ENCODE results near the gene DCP2.

Gene DCP2

DNA sequence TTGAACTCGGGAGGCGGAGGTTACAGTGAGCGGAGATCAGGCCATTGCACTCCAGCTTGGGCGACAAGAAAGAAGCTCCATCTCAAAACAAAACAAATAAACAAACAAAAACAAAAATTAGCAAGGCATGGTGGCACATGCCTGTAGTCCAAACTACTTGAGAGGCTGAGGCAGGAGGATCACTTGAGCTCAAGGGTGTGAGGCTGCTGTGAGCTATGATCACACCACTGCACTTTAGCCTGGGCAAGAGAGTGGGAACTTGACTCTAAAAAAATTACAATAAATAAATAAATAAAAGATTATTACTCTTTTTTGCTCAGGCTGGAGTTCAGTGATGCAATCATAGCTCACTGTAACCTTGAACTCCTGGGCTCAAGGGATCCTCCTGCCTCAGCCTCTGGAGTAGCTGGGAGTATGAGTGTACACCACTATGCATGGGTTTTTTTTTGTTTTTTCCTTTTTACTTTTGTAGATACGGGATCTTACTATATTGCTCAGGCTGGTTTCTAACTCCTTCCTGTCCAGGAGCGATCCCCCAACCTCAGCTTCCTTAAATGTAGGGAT is 9.0 kb upstream of the DCP2 start:
- no peak for DNase-seq

GRCh38 chr5:112968411-112969106 is 8.0 kb upstream of the DCP2 start:
- DNase-seq: no peak

DNA sequence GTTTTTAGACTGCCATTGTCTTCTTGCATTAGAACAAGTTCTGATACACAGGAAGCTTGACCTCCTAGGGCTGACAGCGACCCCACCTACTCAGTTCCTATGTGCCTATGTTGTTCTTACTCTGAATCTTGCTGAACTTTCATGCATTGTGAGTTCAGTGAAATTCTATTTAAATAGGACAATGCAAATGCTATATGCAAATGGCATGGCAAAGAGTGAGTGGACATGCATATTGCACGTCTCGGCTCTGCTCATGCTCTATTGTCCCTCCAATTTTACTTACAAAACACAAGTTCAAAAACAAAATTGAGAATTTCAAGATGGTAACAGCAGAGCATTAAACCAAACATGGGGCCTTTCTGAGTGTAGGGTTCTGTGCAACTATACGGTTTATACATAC is 5.3 kb upstream of the DCP2 start:
- no peak for DNase-seq

- DNase-seq: no peak
Measured at GRCh38 chr5:112973036-112973435, 3.6 kb upstream of the DCP2 start.

DNA sequence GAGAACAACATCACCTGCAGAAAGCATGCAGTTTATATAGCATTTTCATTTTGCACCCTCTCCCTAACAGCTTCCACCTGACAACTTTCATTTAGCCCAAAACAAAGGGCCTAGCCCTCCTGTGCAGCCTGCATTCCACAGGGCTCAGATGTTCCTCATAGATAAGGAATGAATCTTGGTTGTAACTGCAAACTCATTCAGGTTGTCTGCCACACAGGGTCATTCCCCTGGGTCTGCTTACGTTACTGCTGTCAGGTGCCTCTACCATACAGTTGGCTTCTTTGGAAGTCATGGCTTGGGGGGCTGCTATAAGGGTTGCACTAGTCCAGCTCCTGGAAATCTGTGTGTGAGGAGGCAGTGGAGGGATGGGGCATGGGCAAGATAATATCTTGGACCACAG is 2.7 kb upstream of the DCP2 start:
- DNase-seq: no peak

DNA sequence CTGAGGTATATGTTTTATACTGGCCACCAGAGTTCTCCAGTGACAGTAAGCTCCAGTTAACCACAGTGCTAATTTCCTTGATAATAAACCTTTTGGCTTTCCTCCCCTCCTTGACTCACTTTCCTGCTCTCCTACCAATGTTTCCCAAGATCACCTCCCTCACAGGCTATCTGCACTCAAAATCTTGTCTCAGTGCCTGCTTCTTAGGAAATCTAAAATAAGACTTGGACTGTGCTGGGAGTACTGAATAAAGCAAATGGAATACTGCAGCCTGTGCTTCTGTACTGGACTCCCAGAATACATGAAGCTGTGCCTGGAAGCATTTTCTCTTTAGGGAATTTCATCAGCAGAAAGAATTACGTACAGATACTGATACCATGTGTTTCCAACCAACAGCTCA is 1.7 kb upstream of the DCP2 start:
- no peak for DNase-seq

DNA sequence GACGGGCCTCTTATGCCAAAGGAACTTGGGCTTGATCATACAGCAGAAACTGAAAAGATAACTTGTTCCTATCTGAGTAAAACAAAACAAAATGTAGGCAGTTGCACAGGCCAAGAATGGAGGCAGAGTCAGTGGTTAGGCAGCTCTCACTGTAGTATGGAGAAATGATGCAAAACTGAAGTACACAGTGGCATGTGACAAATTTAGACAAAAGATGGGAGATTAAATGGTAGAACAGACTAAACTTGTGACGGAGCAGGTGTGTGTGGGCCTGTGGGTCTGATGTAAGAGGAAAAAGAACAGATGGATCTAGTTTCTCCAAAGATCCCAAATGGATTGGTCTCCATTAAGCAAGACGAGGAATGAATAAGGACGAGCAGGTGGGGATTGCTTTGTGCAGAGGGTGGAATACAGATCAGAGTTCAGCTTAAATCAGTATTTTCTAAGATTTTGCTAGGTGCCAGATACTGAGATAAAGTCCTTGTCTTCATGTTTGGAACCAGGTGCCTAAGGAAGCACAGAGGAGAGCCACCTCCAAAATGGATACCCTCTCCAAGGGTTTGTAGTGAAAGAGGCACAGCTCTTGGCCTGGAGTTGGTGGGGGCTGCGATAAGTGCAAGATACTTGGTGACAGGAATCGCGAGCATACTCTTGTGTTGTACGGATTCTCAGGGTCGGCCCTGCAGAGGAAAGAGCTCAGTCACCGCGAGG is 722 bp upstream of the DCP2 start:
- DNase-seq: no peak

DNA sequence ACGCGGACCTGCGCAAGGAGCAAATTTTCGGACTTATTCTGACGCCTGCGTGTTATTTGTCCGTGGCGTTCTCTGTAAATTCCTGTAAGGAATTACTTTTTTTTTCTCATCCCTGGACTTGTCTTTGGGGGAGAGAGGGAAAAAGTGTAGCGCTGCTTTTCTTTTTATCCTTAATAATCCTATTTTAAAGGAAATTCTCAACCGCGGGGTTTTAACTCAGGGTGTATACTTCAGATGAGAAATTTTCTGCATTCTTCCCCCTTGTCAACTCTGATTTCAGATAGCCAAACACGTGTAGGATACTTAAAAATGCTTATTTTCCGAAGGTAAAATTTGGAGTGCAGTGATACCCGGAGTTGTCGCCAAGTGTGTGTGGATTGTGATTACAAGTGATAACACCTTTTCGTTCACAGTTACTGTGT is 853 bp downstream of the DCP2 start:
- no peak for DNase-seq

- no peak for DNase-seq
Measured at GRCh38 chr5:112978836-112979235, 2.2 kb downstream of the DCP2 start.

DNA sequence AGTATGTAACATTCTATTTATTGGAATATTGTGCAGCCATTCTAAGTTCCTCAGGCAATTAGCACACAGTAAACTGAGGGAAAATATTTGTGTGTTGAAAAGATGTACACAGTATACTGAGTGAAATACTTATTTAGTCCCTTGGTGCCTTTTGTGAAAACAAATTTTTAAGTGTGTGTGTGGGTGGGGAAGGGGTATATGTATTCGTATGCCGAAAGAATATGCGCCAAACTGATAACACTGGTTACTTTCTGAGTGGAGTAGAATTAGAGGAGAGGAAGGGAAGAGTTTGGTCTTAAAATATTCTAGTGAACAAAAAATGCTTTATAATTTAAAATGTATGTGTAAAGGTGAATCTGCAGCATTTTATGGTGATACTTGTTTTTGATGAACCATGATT is 3.1 kb downstream of the DCP2 start:
- no peak for DNase-seq

DNA sequence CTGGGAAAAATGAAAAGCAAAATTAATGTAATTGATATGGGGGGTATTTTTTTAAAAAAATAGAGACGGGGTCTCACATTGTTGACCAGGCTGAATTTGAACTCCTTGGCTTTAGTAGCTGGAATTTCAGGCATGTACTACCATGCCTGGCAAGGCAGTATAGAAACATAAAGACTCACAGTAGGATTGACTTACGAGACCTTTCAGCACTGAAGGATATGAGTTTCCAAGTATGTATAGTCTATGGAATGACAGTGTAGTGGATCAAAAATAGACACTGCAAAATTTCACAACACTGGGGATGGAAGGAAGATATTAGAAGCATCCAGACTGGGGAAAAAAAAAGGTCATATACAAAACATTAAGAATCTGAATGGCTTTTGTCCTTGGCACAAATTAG is 6.8 kb downstream of the DCP2 start:
- DNase-seq: no peak

GRCh38 chr5:112986224-112986623 is 9.6 kb downstream of the DCP2 start:
- DNase-seq: no peak

DNA sequence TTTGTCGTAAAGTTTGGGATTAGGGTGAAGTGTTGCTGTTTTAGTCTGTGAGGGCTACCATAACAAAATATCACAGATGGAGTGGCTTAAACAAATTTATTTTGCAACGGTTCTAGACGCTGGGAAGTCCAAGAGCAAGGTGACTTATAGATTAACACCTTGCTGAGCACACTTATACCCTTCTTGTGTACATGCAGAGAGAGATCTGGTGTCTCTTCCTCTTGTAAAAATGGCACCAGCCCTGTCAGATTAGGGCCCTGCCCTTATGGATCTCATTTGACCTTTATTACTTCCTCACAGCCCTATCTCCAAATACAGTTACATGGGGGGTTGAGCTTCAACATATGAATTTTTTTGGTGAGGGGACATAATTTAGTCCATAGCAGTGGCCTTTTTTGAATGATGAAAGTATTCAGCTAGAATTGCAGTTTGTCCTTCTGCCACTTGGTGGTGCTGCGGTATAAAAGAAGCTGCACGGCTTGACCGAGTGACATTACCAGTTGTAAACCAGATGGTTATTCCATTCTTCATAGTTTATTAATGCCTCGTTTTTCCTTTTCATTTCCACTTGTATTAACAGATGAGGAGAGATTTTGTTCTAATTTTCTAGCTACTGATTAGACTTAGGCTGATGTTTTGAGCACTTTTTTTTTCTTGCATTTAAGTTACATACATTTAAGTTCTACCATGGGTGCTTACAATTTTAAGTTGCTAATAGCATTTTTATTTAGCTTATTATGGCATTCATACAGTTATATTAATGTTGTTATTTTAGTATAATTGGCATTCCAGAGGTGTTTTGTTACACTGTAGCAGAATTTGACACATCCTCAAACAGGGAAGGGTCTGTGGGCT is 19.4 kb downstream of the DCP2 start:
- peak; percentile 37 for DNase-seq

GRCh38 chr5:112996830-112997374 is 20.3 kb downstream of the DCP2 start:
- DNase-seq: no peak

DNA sequence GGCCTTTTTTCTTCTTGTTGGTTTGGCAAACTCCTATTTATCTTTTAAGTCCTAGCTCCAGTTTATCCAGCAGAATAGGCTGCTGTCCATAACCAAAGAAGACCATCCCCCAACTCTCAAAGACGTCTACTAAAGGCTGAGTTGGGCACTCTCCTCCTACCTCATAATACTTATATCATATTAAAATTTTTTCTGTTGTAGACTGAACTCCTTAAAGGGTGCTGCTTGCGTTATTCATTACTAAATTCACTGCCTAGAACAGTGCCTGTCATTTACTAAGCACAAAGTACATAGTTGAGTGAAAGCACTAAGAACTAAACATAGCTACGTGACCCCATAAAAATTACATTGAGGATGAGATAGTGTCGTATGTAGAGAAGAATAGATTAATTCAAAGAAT is 21.7 kb downstream of the DCP2 start:
- no peak for DNase-seq

DNA sequence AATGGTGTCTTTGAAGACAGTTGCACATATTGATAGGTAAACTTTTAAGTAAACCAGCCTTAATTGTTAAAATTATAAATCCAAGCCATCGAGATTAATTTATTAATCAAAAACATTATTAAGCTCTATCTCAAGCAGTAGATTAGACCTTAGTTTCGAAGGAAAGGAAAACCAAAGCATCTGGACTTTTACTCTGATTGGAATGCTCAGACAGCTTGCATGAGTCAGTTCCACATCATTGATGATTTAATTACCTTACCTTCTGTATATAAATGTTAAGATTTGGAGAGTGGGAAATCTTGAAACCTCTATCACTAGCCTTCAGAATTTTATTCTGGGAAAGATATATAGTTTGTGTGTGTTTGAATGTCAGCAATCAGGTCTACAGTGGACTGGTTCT is 23.9 kb downstream of the DCP2 start:
- no peak for DNase-seq

- no peak for DNase-seq
Measured at GRCh38 chr5:113002423-113002822, 25.8 kb downstream of the DCP2 start.

GRCh38 chr5:113003763-113004162 is 27.2 kb downstream of the DCP2 start:
- no peak for DNase-seq

DNA sequence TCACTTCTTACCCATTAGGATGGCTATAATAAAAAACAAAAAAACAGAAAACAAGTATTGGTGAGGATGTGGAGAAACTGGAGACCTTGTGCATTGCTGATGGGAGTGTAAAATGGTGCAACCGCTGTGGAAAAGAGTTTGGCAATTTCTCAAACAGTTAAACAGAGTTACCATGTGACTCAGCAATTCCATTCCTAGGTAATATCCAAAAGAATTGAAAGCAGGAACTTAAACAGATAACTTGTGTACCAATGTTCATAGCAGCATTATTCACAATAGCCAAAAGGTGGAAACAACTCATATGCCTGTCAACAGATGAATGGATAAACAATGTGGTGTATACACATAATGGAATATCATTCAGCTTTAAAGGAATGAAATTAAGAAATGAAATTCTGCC is 28.9 kb downstream of the DCP2 start:
- DNase-seq: no peak

GRCh38 chr5:113017881-113018635 is 41.5 kb downstream of the DCP2 start:
- DNase-seq: no peak

DNA sequence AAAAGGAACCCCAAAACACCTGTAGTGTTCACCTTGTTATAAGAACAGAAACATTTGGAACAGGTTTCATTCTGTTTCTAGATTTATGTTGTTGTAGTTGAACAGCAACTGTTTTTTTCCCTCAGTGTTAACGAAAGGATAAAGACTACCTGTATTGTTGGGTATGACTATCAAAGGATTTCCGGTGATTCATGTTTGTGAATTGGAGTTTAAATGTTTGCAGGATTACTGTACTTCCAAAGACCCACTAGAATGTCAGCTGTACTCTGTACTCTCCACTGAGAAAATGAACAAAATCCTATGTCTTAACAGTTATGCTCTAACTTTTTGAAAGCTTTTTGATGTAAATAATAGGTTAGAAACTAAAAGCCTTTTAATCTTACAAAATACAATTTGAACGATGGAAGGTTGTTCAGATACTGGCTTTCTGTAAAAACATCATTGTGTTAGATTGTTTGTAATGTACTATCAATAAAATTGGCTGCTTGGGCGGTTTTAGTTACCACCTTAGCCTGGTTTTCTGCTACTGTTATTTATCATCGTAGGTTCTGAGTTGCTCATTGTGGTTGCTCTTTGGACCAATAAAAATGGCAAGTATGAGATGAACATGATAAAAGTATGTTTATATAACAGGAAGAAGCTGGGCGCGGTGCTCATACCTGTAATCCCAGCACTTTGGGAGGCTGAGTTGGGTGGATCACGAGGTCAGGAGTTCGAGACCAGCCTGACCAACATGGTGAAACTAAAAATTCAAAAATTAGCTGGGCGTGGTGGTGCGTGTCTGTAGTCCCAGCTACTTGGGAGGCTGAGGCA is 44.1 kb downstream of the DCP2 start:
- no peak for DNase-seq

- no peak for DNase-seq
Measured at GRCh38 chr5:113022661-113023060, 46.1 kb downstream of the DCP2 start.

Measured in NK-92 treated with Interleukin-12 subunit alpha and Interleukin-12 subunit beta, amount 100 ng/mL, for 24 hours (cell line).